Naive B cell (primary cell): Measurements from ENCODE around the gene RGS19. TPM values are rescaled to one million over a fixed set of nuclear protein-coding genes. Genes with fewer than 3 reads are reported as not detected.
"Not testable (repeated sequence)": the region's sequence is repeated elsewhere in the genome, so short reads cannot be mapped to it uniquely, and the experiment has no call there.

Experiments
- ATAC-seq, 2 donors: fragments of 150-1000 bp; cut with Tn5 transposase; 2 replicates each; pipeline ENCODE4 v1.10.0; 2021; ENCODE audit warnings: low read depth in 2 of 2, mild to moderate bottlenecking in 2 of 2, moderate library complexity in 2 of 2
- DNase-seq: peaks from one replicate; pipeline ENCODE4 v3.0.0; 2022
- H3K27ac Mint-ChIP-seq, 6 donors: one replicate each; pipeline ENCODE4 v1.8.0; 2020 to 2022; ENCODE audit warnings: mild to moderate bottlenecking in 6 of 6, mixed read lengths in 6 of 6, moderate library complexity in 5 of 6, inconsistent platforms in 2 of 6
- H3K27me3 Mint-ChIP-seq, 3 donors: one replicate each; pipeline ENCODE4 v1.8.0; 2021 to 2022; ENCODE audit warnings: mixed read lengths in 3 of 3, mild to moderate bottlenecking in 1 of 3
- H3K36me3 Mint-ChIP-seq, 2 donors: one replicate each; pipeline ENCODE4 v1.8.0; 2020 to 2022; ENCODE audit warnings: mixed read lengths in 2 of 2, inconsistent platforms in 1 of 2, mild to moderate bottlenecking in 1 of 2
- H3K4me1 Mint-ChIP-seq, 3 donors: one replicate each; pipeline ENCODE4 v1.8.0; 2020 to 2022; ENCODE audit warnings: mixed read lengths in 3 of 3, inconsistent platforms in 1 of 3, mild to moderate bottlenecking in 1 of 3, moderate library complexity in 1 of 3
- H3K4me3 Mint-ChIP-seq, 8 donors: one replicate each; pipeline ENCODE4 v1.8.0; 2020 to 2022; ENCODE audit warnings: mild to moderate bottlenecking in 8 of 8, mixed read lengths in 8 of 8, moderate library complexity in 8 of 8, inconsistent platforms in 2 of 8
- H3K9me3 Mint-ChIP-seq, 7 donors: one replicate each; pipeline ENCODE4 v1.8.0; 2020 to 2022; ENCODE audit warnings: mixed read lengths in 7 of 7, mild to moderate bottlenecking in 5 of 7, inconsistent platforms in 2 of 7, moderate library complexity in 1 of 7
- polyA plus RNA-seq, 6 donors: library from polyadenylated mRNA; unstranded; fragments of 300-500 nt; fragmentation: Illumina TruSeq; gene quantifications; one replicate each; pipeline ENCODE4 v1.2.3, GENCODE V29; 2021; ENCODE audit warnings: low read depth in 6 of 6

Gene RGS19
- polyA plus RNA-seq, 6 donors from 2014 or later: 112 to 170 (median 132) TPM

GRCh38 chr20:64095927-64096326 is 16.6 kb upstream of the RGS19 start:
- H3K4me3 Mint-ChIP-seq: no peak overlapping the region
- no peaks in the 10 kb centered on the region for H3K27me3 Mint-ChIP-seq
- no peak for DNase-seq
- H3K9me3 Mint-ChIP-seq: peaks cover 0 to 6% (median 0%) of the 10 kb centered on the region in 7 donors
- H3K36me3 Mint-ChIP-seq: peaks cover 0 to 8% of the 10 kb centered on the region in 2 donors
- H3K27ac Mint-ChIP-seq: no peak overlapping the region
- no peak for ATAC-seq
- H3K4me1 Mint-ChIP-seq: peaks cover 6 to 15% (median 13%) of the 10 kb centered on the region in 3 donors

GRCh38 chr20:64095455-64095854 is 16.1 kb upstream of the RGS19 start:
- H3K4me1 Mint-ChIP-seq: peaks cover 6 to 15% (median 10%) of the 10 kb centered on the region in 3 donors
- no peaks in the 10 kb centered on the region for H3K27me3 Mint-ChIP-seq
- peaks cover 0 to 6% (median 0%) of the 10 kb centered on the region in 7 donors for H3K9me3 Mint-ChIP-seq
- no peak for ATAC-seq
- peaks cover 0 to 8% of the 10 kb centered on the region in 2 donors for H3K36me3 Mint-ChIP-seq
- H3K4me3 Mint-ChIP-seq: no peak overlapping the region
- H3K27ac Mint-ChIP-seq: no peak overlapping the region
- DNase-seq: no peak

DNA sequence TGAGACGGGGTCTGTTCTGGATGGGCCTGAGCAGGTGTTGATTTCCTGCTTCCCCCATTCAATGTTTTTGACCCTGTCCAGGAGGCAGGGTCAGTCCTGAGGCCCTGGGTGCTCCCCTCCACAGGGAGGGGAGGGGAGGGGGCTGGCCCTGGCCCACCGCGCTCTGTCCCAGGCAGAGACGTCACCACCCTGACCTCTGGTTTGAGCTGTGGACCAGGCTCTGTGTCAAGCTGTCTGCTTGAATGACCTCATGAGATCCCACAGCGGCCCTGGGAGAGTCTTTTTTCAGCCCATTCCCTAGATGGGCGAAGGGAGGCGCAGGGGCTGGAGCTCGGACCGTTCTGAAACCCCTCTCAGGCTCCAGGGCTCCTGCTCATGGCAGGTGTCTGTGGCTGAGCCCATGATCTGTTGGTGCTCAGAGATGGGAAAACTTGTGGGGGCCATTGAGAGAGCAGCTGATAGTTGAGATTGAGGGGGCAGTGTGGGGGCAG is 13.7 kb upstream of the RGS19 start:
- no peak for DNase-seq
- peaks cover 0 to 6% (median 0%) of the 10 kb centered on the region in 7 donors for H3K9me3 Mint-ChIP-seq
- H3K4me3 Mint-ChIP-seq: no peak overlapping the region
- ATAC-seq: no peak
- peak overlapping the region in 2 of 6 donors; percentile 85 to 86 for H3K27ac Mint-ChIP-seq
- H3K36me3 Mint-ChIP-seq: peaks cover 0 to 8% of the 10 kb centered on the region in 2 donors
- H3K4me1 Mint-ChIP-seq: peaks cover 2 to 18% (median 6%) of the 10 kb centered on the region in 3 donors
- peaks cover 0 to 7% (median 0%) of the 10 kb centered on the region in 3 donors for H3K27me3 Mint-ChIP-seq

DNA sequence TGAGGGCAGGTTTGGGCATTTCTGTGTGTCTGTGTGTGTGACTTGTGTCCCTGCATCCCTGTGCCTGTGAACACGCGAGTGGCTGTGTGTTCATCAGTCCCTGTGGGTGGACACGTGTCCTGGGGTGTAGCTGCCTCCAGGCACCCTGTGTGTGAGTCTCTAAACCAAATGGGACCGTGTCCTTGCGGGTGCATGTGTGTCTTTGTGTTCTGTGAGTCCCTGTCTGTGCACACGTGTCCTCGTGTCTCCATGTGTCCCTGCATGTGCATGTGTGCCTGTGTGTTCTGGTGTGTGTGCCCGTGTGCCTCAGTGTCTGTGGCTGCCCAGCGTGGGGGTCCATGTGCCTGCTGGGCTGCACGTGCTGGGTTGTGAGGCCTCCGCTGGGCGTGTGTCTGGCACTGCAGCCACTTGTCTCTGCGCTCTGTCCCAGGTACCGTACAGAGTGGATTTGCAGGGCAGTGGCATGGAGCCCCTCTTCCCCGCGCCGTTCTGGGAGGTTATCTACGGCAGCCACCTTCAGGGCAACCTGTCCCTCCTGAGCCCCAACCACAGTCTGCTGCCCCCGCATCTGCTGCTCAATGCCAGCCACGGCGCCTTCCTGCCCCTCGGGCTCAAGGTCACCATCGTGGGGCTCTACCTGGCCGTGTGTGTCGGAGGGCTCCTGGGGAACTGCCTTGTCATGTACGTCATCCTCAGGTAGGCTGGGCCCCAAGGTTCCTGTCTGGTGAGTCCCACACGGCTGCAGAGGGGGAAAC is 13.1 kb upstream of the RGS19 start:
- no peak for DNase-seq
- no peak overlapping the region for H3K27ac Mint-ChIP-seq
- H3K9me3 Mint-ChIP-seq: peaks cover 0 to 6% (median 3%) of the 10 kb centered on the region in 7 donors
- ATAC-seq: no peak
- H3K36me3 Mint-ChIP-seq: peaks cover 0 to 8% of the 10 kb centered on the region in 2 donors
- no peak overlapping the region for H3K4me3 Mint-ChIP-seq
- H3K4me1 Mint-ChIP-seq: peaks cover 2 to 18% (median 6%) of the 10 kb centered on the region in 3 donors
- H3K27me3 Mint-ChIP-seq: peaks cover 0 to 7% (median 0%) of the 10 kb centered on the region in 3 donors

DNA sequence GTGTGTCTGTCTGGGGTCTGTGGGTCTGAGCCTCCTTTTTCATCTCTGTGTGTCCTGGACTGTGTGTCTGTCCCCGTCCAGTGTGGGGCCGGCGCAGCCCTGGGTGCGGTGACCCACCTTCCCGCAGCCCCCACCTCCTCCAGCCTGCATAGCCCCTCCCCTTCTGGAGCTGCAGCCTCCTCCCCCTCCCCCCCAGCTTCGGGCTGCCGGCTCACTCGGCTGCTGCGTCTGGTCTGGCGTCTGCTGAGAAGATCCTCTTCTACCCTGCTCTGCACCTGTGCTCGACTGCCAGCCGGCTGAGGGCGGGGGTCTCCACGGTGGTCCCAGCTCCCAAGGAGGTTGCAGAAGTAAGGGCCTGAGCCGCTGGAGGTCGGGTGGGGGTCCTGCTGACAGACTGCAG is 12.5 kb upstream of the RGS19 start:
- Mint-ChIP-seq H3K9me3 (peaks cover 0 to 6% (median 3%) of the 10 kb centered on the region in 7 donors), H3K4me3 (peak overlapping the region in 1 of 8 donors; percentile 15), H3K36me3 (peaks cover 0 to 4% of the 10 kb centered on the region in 2 donors), H3K4me1 (peaks cover 2 to 15% (median 6%) of the 10 kb centered on the region in 3 donors), H3K27ac (no peak overlapping the region), H3K27me3 (peaks cover 0 to 7% (median 0%) of the 10 kb centered on the region in 3 donors)
- no peak for DNase-seq
- no peak for ATAC-seq

- H3K27me3 Mint-ChIP-seq: peaks cover 0 to 7% (median 0%) of the 10 kb centered on the region in 3 donors
- no peak overlapping the region for H3K4me3 Mint-ChIP-seq
- H3K36me3 Mint-ChIP-seq: no peaks in the 10 kb centered on the region
- peaks cover 0 to 7% (median 0%) of the 10 kb centered on the region in 7 donors for H3K9me3 Mint-ChIP-seq
- peaks cover 2 to 12% (median 6%) of the 10 kb centered on the region in 3 donors for H3K4me1 Mint-ChIP-seq
- DNase-seq (no peak), ATAC-seq (no peak)
- H3K27ac Mint-ChIP-seq: no peak overlapping the region
Observed at GRCh38 chr20:64091340-64091739, 12.0 kb upstream of the RGS19 start.

DNA sequence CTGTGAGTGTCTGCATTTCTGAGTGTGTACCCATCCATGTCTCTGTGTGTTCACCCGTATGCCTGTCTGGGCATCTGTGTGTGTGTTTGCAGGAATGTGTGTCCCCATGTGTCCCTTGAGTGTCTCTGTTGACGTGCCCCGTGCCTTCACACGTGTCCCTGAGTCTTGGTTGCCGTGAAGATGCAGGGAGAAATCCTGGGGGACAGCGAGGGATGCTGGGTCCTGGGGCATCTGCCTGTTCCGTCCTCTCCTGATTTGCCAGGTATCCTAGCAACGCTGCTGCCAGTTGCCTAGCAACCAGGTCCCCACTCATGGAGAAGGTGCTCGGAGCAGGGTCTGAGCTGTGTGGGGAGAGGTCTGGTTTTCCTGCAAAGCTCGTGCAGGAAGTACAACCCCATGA is 10.8 kb upstream of the RGS19 start:
- Mint-ChIP-seq H3K9me3 (peaks cover 0 to 7% (median 0%) of the 10 kb centered on the region in 7 donors), H3K4me3 (no peak overlapping the region), H3K4me1 (peaks cover 2 to 12% (median 7%) of the 10 kb centered on the region in 3 donors), H3K27ac (no peak overlapping the region), H3K27me3 (peaks cover 0 to 7% (median 1%) of the 10 kb centered on the region in 3 donors), H3K36me3 (no peaks in the 10 kb centered on the region)
- ATAC-seq (no peak), DNase-seq (no peak)

DNA sequence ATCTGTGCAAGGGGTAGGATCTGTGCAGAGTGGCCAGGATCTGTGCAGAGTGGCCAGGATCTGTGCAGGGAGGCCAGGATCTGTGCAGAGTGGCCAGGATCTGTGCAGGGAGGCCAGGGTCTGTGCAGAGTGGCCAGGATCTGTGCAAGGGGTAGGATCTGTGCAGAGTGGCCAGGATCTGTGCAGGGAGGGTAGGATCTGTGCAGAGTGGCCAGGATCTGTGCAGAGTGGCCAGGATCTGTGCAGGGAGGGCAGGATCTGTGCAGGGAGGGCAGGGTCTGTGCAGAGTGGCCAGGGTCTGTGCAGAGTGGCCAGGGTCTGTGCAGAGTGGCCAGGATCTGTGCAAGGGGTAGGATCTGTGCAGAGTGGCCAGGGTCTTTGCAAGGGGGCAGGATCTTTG is 9.3 kb upstream of the RGS19 start:
- H3K27ac Mint-ChIP-seq, ATAC-seq, H3K9me3 Mint-ChIP-seq, H3K36me3 Mint-ChIP-seq, H3K4me3 Mint-ChIP-seq, DNase-seq: not testable (repeated sequence)
- peaks cover 6 to 13% (median 7%) of the 10 kb centered on the region in 3 donors for H3K27me3 Mint-ChIP-seq
- H3K4me1 Mint-ChIP-seq: peaks cover 7 to 19% (median 18%) of the 10 kb centered on the region in 3 donors

GRCh38 chr20:64087226-64087825 is 8.0 kb upstream of the RGS19 start:
- H3K9me3 Mint-ChIP-seq, H3K27ac Mint-ChIP-seq, H3K4me3 Mint-ChIP-seq, ATAC-seq, H3K36me3 Mint-ChIP-seq, DNase-seq: not testable (repeated sequence)
- H3K27me3 Mint-ChIP-seq: peaks cover 6 to 13% (median 7%) of the 10 kb centered on the region in 3 donors
- peaks cover 15 to 28% (median 26%) of the 10 kb centered on the region in 3 donors for H3K4me1 Mint-ChIP-seq

DNA sequence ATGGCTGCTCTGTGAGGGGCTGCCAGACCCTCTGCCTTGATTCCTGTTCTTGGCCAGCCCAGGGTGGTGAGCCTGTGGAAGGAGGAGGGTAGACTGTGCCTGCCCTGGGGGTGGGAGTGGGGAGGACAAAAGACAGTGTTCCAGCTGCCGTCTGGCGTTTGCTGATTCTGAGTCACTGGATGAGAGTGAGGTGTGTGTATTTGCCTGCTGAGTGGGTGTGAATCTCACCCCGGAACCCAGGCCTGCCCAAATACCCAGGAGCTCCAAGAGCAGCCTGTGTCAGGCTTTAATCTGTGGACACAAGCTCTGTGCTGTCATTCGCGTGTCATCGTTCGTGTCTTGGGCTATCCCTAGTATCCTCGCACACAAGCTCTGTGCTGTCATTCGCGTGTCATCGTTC is 7.5 kb upstream of the RGS19 start:
- ATAC-seq (no peak), DNase-seq (no peak)
- peaks cover 0 to 7% (median 0%) of the 10 kb centered on the region in 7 donors for H3K9me3 Mint-ChIP-seq
- no peak overlapping the region for H3K4me3 Mint-ChIP-seq
- H3K27ac Mint-ChIP-seq: peak overlapping the region in 1 of 6 donors; percentile 20
- peaks cover 6 to 13% (median 7%) of the 10 kb centered on the region in 3 donors for H3K27me3 Mint-ChIP-seq
- no peaks in the 10 kb centered on the region for H3K36me3 Mint-ChIP-seq
- peaks cover 19 to 30% (median 29%) of the 10 kb centered on the region in 3 donors for H3K4me1 Mint-ChIP-seq

DNA sequence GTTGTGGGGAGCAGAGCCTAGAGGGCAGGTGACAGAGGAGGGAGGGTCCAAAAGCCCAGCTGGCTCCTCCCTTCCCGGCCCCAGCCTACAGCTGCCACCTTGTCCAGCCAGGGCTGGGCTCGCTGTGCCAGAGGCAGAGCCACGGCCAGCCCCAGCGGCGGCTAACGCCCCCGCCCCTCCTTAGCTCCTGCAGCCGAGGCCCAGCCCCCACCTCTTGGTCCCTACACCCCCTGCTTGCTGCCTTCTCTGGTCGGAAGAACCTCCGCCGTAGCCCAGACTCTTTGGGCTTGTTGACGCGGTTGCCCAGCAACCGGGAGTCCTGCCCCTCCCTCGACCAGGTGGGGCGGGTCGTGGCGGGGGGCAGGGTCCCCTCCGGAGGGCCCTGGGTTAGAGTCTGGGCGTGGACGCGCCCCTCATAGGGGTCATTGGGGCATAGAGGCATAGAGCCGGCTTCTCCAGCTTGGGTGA is 5.4 kb upstream of the RGS19 start:
- ATAC-seq: no peak
- DNase-seq: no peak
- H3K9me3 Mint-ChIP-seq: peaks cover 0 to 7% (median 0%) of the 10 kb centered on the region in 7 donors
- no peaks in the 10 kb centered on the region for H3K36me3 Mint-ChIP-seq
- peaks cover 36 to 47% (median 36%) of the 10 kb centered on the region in 3 donors for H3K4me1 Mint-ChIP-seq
- peaks cover 6 to 13% (median 7%) of the 10 kb centered on the region in 3 donors for H3K27me3 Mint-ChIP-seq
- H3K27ac Mint-ChIP-seq: peak overlapping the region in 5 of 6 donors; percentile 15 to 89 (median 59)
- H3K4me3 Mint-ChIP-seq: peak overlapping the region in 7 of 8 donors; percentile 80 to 94 (median 92)

- no peak for DNase-seq
- Mint-ChIP-seq H3K27ac (peak within 1 kb of the TSS in 5 of 6 donors; percentile 59 to 93 (median 72)), H3K27me3 (peaks cover 6 to 13% (median 7%) of the 10 kb centered on the region in 3 donors), H3K9me3 (peaks cover 0 to 7% (median 0%) of the 10 kb centered on the region in 7 donors), H3K36me3 (no peaks in the 10 kb centered on the region), H3K4me1 (peaks cover 36 to 47% (median 37%) of the 10 kb centered on the region in 3 donors), H3K4me3 (peak within 1 kb of the TSS; percentile 80 to 94 (median 92))
- no peak for ATAC-seq
Observed at GRCh38 chr20:64083804-64084684, 4.7 kb upstream of the RGS19 start, which contains the start of gene LKAAEAR1. LKAAEAR1 (minus strand) TSS chr20:64084398; CDS start chr20:64084219, 179 bp downstream.
